MCF 10A (cell line): ENCODE results near the gene BCL2. TPM values are rescaled to one million over a fixed set of nuclear protein-coding genes. Genes with fewer than 3 reads are reported as not detected.

ENCODE experiments used
- BruUV-seq: library from RNA; stranded (reverse); fragments of 400-500 nt; replicated peaks from 2 replicates; lab custom pipeline; 2021; lab: Mats Ljungman, UMichigan
- CTCF ChIA-PET: fragments of 300-600 bp; sonication (Branson Sonifier 250); formaldehyde crosslinking; extraction: SDS; loops from one replicate; lab custom pipeline; 2021; ENCODE audit warnings: antibody characterized with exemption, inconsistent platforms; lab: Yijun Ruan, JAX
- POLR2A ChIA-PET: fragments of 300-600, 350-650 bp; sonication (Branson Sonifier 250); formaldehyde crosslinking; extraction: SDS; loops from one replicate; lab custom pipeline; 2020; ENCODE audit warnings: antibody characterized with exemption, inconsistent platforms; lab: Yijun Ruan, JAX
- DNase-seq: peaks from one replicate; pipeline ENCODE4 v3.0.0-alpha.2; 2018; ENCODE audit not compliant: unreplicated experiment
- H3K27ac Mint-ChIP-seq: one replicate; pipeline ENCODE4 v1.8.0; 2022; ENCODE audit warnings: mild to moderate bottlenecking, low read depth, mixed read lengths; ENCODE audit not compliant: unreplicated experiment
- H3K27me3 Mint-ChIP-seq: one replicate; pipeline ENCODE4 v1.8.0; 2022; ENCODE audit warnings: mixed read lengths; ENCODE audit not compliant: insufficient read depth, unreplicated experiment
- H3K36me3 Mint-ChIP-seq: one replicate; pipeline ENCODE4 v1.8.0; 2022; ENCODE audit warnings: mild to moderate bottlenecking, moderate library complexity, mixed read lengths; ENCODE audit not compliant: insufficient read depth, unreplicated experiment
- H3K4me1 Mint-ChIP-seq: one replicate; pipeline ENCODE4 v1.8.0; 2022; ENCODE audit warnings: mixed read lengths; ENCODE audit not compliant: insufficient read depth, unreplicated experiment
- H3K4me3 Mint-ChIP-seq: one replicate; pipeline ENCODE4 v1.8.0; 2022; ENCODE audit warnings: mild to moderate bottlenecking, moderate library complexity, mixed read lengths; ENCODE audit not compliant: unreplicated experiment
- H3K9me3 Mint-ChIP-seq: one replicate; pipeline ENCODE4 v1.8.0; 2022; ENCODE audit warnings: mixed read lengths; ENCODE audit not compliant: unreplicated experiment
- CTCF ChIP-seq: fragments of 200-600 bp; IDR thresholded peaks from one replicate; pipeline ENCODE4 v1.8.0; 2022; ENCODE audit warnings: antibody characterized with exemption, mild to moderate bottlenecking; ENCODE audit not compliant: unreplicated experiment
- intact Hi-C: fragments of 100-400 bp; cut with micrococcal nuclease; formaldehyde crosslinking; loops from 2 replicates; pipeline ENCODE4 v1.14.1; 2022
- total RNA-seq: library from RNA; stranded (reverse); gene quantifications from 2 replicates; pipeline ENCODE4 v1.2.3, GENCODE V29; 2022

Gene BCL2
- total RNA-seq, 1 experiment from 2014 or later, result 3.0 TPM

GRCh38 chr18:63262369-63263335 lies 56.9 kb downstream of the BCL2 start:
- no peak overlapping the region for H3K4me3 Mint-ChIP-seq
- no peak for DNase-seq
- TF ChIP-seq CTCF, result no peak
- CTCF ChIA-PET, result no interaction called here
- POLR2A ChIA-PET, result no interaction called here
- H3K4me1 Mint-ChIP-seq, result peaks cover 6% of the 10 kb centered on the region
- intact Hi-C loops, result no loop called here
- H3K9me3 Mint-ChIP-seq, result no peaks in the 10 kb centered on the region
- no peaks in the 10 kb centered on the region for H3K36me3 Mint-ChIP-seq
- no peaks in the 10 kb centered on the region for H3K27me3 Mint-ChIP-seq
- no TSS peak for BruUV-seq
- no peak overlapping the region for H3K27ac Mint-ChIP-seq

GRCh38 chr18:63261029-63261428 lies 58.5 kb downstream of the BCL2 start:
- POLR2A ChIA-PET, result no interaction called here
- Mint-ChIP-seq H3K4me1 (peaks cover 6% of the 10 kb centered on the region), H3K9me3 (no peaks in the 10 kb centered on the region), H3K36me3 (no peaks in the 10 kb centered on the region), H3K27ac (no peak overlapping the region), H3K4me3 (no peak overlapping the region), H3K27me3 (no peaks in the 10 kb centered on the region)
- no peak for DNase-seq
- CTCF ChIA-PET, result interaction anchor here (0.6 to 0.9 kb wide), 3 partner anchors 35 to 130 kb away, joined by 3 read pairs; no protein-coding TSS in a partner anchor
- BruUV-seq, result no TSS peak
- TF ChIP-seq CTCF, result no peak
- intact Hi-C loops, result no loop called here

- Mint-ChIP-seq H3K4me3 (no peak overlapping the region), H3K27me3 (no peaks in the 10 kb centered on the region), H3K4me1 (peaks cover 6% of the 10 kb centered on the region), H3K9me3 (no peaks in the 10 kb centered on the region), H3K27ac (no peak overlapping the region), H3K36me3 (no peaks in the 10 kb centered on the region)
- ChIA-PET POLR2A (interaction anchor here (0.6 kb wide), 1 partner anchor 65 kb away, joined by 3 read pairs; no protein-coding TSS in a partner anchor), CTCF (interaction anchor here (0.7 kb wide), 1 partner anchor 130 kb away, joined by 3 read pairs; no protein-coding TSS in a partner anchor)
- intact Hi-C loops, result no loop called here
- TF ChIP-seq CTCF, result no peak
- DNase-seq, result no peak
- no TSS peak for BruUV-seq
These were observed 59.2 kb downstream of the BCL2 start for GRCh38 chr18:63260380-63260754.

GRCh38 chr18:63259567-63260379 lies 59.8 kb downstream of the BCL2 start:
- no peaks in the 10 kb centered on the region for H3K9me3 Mint-ChIP-seq
- no peaks in the 10 kb centered on the region for H3K27me3 Mint-ChIP-seq
- no peak for DNase-seq
- intact Hi-C loops, result no loop called here
- no peak overlapping the region for H3K27ac Mint-ChIP-seq
- no peak overlapping the region for H3K4me3 Mint-ChIP-seq
- H3K36me3 Mint-ChIP-seq, result no peaks in the 10 kb centered on the region
- peaks cover 1% of the 10 kb centered on the region for H3K4me1 Mint-ChIP-seq
- ChIA-PET POLR2A (interaction anchor here (0.5 to 0.6 kb wide), 2 partner anchors 14 to 66 kb away, joined by 3 read pairs; no protein-coding TSS in a partner anchor), CTCF (no interaction called here)
- BruUV-seq, result no TSS peak
- TF ChIP-seq CTCF, result no peak
